GDM1 (cell line): ENCODE data around the gene CCDC88C.

Experiments
- DNase-seq: peaks from one replicate; lab custom pipeline; 2025; lab: John Stamatoyannopoulos, UW

Gene CCDC88C

GRCh38 chr14:91291786-91292405, 125.7 kb downstream of the CCDC88C start:
- no peak for DNase-seq

- no peak for DNase-seq
Measured at GRCh38 chr14:91290986-91291385, 126.6 kb downstream of the CCDC88C start.

DNA sequence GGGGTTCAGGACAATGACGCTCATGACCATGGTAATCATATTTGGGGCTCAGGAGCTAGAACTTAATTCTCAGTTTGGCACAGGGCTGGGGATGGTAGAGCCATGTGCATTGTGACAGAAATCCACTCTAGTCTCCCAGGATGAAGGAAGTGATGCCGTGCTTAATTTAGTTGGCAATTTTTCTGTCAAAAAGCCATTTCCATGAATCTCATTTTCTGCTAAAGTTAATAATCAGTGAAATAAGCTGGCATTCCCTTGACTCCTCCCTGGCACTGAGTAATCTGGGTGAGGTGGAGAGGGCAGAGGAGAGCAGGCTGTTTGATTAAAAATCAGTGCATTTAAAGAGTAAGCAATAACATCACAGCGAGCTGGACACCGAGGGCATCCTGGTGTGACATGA, 128.2 kb downstream of the CCDC88C start:
- DNase-seq = no peak

GRCh38 chr14:91288876-91289275, 128.7 kb downstream of the CCDC88C start:
- DNase-seq = no peak

- no peak for DNase-seq
Measured at GRCh38 chr14:91286530-91286937, 131.1 kb downstream of the CCDC88C start.

DNA sequence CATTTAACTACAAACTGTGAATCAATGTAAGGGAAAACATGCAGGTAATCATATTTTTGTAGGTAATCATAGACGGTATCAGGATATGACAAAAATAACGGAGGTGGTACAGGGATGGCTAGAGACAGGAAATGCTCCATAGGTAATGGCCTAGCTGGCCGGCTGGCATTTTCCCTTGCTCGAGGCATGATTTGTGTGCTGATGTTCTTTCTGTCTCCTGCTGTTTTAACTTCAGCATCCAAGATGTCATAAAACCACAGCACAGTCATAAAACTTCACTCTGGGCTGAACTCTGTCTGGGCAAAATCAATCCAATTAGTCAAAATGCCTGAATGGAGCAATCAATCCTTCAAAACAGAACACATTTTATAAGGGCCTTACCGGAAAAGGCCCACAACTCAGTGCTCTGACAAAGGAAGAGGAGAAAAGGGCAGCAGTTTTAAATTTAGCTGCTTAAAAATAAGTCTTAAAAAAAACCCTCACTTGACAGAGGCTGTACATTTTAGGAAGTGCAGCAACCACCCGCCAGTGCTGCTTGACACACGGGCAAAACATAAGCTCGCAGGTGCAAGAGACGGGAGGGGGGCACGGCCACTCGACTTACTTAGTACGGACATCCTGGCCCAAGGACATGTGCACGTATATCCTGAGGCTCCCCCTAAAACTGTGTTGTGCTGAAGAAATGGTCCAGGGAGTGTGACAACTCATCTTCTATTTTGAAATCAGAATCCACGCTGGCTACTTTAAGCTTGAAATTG, 132.7 kb downstream of the CCDC88C start:
- DNase-seq = no peak

DNA sequence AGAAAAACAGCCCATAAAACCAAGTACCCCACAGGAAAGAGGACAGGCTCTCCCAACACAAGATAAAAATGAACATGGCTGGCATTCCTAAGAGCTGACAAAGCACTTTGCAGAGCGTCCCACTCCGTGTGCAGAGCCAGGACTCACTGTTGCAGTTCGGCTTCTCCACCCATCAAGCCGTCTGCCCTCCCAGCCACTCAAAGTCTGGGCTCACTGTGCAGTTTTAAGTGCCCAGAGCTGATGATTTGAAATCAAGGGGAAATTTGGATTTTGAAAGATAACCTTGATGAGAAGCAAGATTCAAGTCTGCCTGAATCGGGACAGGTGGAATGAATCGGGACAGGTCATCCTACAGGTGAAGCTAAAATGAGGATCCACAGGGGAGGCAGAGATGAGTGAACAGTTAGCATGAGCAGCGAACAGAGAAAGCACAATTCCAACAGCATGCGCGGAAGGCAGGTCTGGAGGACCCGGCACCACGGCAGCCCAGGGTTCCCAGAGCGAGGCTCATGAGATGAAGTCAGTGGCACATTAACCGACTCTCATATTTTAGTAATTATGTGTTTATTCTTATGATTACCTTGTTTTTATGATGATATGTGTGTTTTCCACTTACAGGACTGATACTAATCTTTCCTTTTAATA, 133.4 kb downstream of the CCDC88C start:
- DNase-seq = no peak

GRCh38 chr14:91283666-91284065, 134.0 kb downstream of the CCDC88C start:
- DNase-seq = no peak

DNA sequence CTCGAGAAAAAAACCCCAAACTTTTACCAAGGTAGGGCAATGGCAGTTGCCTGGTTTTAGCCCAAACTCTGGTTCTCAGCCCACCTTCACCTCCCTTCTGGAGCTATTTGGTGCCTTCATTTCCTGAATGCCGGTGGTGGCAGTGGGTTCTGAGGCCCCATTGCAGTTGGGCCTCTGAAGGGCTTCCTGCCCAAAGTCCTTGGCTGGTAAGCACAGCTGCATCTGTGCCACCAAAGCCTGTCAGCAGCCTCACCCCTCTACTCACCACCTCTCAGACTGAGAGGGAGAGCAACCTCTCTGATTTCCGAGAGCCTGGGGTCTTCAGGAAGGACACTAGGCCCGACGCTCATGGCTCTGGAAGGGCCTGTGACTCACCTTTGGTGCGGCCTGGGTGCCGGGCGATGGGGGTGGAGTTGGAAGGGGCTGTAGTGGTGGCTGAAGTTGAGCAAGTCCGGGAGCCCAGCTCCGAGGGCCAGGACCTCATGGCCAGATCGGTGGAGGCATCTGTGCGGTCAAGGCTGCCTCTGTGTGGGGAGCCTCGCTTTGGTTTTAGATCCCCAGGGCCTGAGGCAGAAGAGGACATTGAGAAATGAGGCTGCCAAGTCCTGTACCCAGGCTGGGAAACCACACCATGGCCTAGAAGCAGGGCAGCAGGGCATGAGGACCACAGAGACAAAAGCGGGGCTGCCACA, 134.5 kb downstream of the CCDC88C start:
- no peak for DNase-seq

GRCh38 chr14:91281346-91281745, 136.3 kb downstream of the CCDC88C start:
- DNase-seq = no peak

GRCh38 chr14:91280129-91280528, 137.5 kb downstream of the CCDC88C start:
- DNase-seq = no peak

GRCh38 chr14:91279354-91279753, 138.3 kb downstream of the CCDC88C start:
- no peak for DNase-seq

DNA sequence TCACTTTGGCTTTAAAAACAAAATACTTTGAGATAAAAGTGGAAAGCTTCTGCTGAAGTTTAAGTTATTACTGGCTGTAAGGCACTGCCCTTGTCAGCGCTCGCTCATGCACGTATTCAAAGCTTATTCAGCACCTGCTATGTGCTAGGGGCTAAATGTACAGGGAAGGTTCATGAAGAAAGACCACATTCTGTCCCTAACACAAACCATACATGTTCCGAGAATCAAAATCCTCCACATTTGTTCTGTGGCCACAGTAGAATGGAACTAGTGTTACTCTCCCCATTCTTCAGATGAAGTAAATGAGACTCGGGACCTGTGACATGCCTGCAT, 139.3 kb downstream of the CCDC88C start:
- DNase-seq = no peak

- no peak for DNase-seq
Measured at GRCh38 chr14:91277546-91278382, 139.9 kb downstream of the CCDC88C start.

GRCh38 chr14:91274796-91275195, 142.8 kb downstream of the CCDC88C start:
- DNase-seq = no peak

DNA sequence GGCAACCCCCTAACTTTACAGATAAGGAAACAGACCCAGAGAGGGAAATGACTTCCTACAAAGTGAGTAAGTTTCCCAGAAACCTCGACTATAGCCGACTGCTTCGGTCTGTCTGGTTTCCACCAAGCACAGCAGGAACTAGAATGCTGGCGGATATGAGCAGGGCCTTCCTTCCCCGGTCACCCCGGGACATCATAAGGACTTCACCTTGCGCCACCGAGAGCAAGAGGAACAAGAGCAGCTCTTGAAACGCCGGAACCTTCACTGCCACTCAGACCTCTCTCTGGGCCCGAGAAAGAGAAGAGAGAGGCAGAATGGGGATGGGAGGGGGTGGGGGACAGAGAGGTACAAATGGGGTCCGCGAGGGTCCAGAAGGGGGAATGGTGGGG, 143.7 kb downstream of the CCDC88C start:
- DNase-seq = no peak

DNA sequence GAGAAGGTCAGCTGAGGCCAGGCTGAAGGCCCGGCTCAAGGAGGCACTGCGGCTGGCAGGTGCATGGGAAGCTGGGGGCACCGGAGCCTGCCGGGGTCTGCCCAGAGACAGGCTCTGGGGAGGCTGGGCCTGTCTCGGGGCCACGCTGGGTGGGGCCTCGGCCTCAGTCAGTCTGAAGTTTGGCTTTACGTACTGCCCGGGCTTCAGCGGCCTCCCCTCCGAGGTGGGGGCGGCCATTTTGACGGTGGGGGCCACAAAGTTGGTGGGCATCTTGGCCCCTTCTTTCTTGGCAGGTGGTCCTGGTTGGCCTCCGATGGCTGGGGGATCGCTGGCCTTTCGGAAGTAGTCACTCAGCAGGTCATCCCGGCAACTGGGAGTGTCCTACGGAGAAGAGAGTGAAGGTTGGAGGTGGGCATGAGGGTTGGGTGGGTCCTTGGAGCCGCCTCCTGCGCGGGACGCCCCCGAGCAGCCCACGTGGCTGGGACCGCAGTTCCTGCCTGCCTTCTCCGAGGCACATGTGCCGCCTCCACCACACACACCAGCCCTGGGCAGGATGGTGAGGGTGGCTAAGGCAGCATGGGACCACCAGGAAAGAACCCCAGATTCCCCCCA, 144.2 kb downstream of the CCDC88C start:
- no peak for DNase-seq

DNA sequence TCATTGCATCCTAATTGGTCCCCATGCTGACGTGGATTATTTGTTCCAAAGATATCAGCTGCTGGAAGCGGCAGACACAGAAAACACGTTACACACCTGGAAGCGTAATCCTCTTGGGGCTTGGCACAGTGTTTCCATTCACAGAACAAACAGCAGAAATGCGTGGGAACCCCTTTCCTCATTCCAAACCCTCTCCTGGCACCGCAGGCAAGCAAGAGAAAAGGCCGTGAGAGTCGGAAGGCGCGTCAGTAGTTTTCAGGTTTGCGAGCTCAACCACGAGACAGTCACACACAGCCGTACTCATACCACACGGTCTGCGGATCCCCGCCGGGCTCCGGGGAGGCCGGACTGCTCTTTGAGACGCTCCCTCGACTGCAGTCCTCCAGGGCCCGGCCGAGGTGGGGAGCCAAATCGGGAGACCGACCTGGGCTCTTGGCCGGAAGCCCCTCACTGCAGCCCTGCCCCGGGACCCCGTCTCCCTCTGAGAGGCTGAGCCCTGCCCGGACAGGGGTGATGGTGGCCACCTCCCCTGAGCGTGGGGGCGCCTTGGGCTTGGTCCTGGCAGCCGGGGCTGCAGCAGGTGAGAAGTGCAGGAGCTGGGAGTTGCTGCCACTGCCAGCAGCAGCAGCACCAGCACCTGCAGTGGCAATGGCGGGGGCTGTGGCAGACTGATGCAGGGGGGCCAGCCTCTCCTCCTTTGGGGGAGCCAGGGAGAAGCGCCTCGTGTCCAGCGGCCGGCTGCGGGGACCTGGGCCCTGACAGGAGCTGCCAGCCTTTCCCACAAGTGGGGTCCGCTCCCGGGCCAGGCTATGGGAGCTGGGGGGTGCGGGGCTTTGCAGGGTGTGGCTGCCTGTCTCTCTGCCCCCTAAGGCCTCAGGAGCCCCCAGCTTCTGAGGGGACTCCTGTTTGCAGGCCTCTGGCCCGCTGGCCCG, 145.0 kb downstream of the CCDC88C start:
- no peak for DNase-seq

- DNase-seq = no peak
Measured at GRCh38 chr14:91271639-91272038, 146.0 kb downstream of the CCDC88C start.

- DNase-seq = no peak
Measured at GRCh38 chr14:91270619-91271018, 147.0 kb downstream of the CCDC88C start.
